SK-N-SH (cell line): ENCODE results near the gene CHGA. TPM values are rescaled to one million over a fixed set of nuclear protein-coding genes. Genes with fewer than 3 reads are reported as not detected.

ENCODE experiments used
- CTCF ChIA-PET: fragments of 300-600, 350-600 bp; formaldehyde crosslinking; extraction: SDS; loops from one replicate; lab custom pipeline; 2021; lab: Yijun Ruan, JAX
- POLR2A ChIA-PET: fragments of 350-600 bp; sonication (Branson Sonifier 250); formaldehyde crosslinking; extraction: SDS; loops from one replicate; lab custom pipeline; 2020; ENCODE audit warnings: antibody characterized with exemption, inconsistent platforms; lab: Yijun Ruan, JAX
- DNase-seq: peaks from one replicate; pipeline ENCODE4 v3.0.0; 2012
- H2AFZ ChIP-seq: fragments of 200-600 bp; sonication (generic); 2 replicates; pipeline ENCODE4 v1.8.1; 2016; ENCODE audit warnings: antibody characterized with exemption, mild to moderate bottlenecking, low read depth
- H3F3A ChIP-seq: fragments of 200-600 bp; sonication (generic); replicated peaks from 2 replicates; pipeline ENCODE3; 2016; ENCODE audit warnings: antibody characterized with exemption, mild to moderate bottlenecking; ENCODE audit not compliant: insufficient read depth
- H3K27ac ChIP-seq, 2 experiments: fragments of 200-500 bp in 1 of 2; fragments of 200-600 bp in 1 of 2; sonication (Bioruptor generic) in 1 of 2; sonication (generic), shearing (Covaris generic) in 1 of 2; 2 replicates each; pipeline versions ENCODE4 v1.5.1 to v1.6.1; 2014 to 2016; ENCODE audit warnings: low read depth in 2 of 2, inconsistent platforms in 1 of 2, low read length in 1 of 2, mild to moderate bottlenecking in 1 of 2, mixed read lengths in 1 of 2
- H3K27me3 ChIP-seq: fragments of 200-600 bp; sonication (generic), shearing (Covaris generic); 2 replicates; pipeline ENCODE4 v1.6.1; 2016; ENCODE audit warnings: mixed run types; ENCODE audit not compliant: insufficient read depth
- H3K36me3 ChIP-seq, 2 experiments: fragments of 200-500 bp in 1 of 2; fragments of 200-600 bp in 1 of 2; sonication (Bioruptor generic) in 1 of 2; sonication (generic) in 1 of 2; replicated peaks in 1 of 2; 2 replicates each; pipeline versions ENCODE3 to v1.5.1; 2014 to 2016; ENCODE audit warnings: low read length in 1 of 2, mild to moderate bottlenecking in 1 of 2; ENCODE audit not compliant: insufficient read depth in 2 of 2, control insufficient read depth in 1 of 2
- H3K4me1 ChIP-seq, 2 experiments: fragments of 200-500 bp in 1 of 2; fragments of 200-600 bp in 1 of 2; sonication (Bioruptor generic) in 1 of 2; sonication (generic), shearing (Covaris generic) in 1 of 2; 2 replicates each; pipeline versions ENCODE4 v1.5.1 to v1.6.1; 2014 to 2016; ENCODE audit warnings: low read depth in 1 of 2, low read length in 1 of 2, mixed run types in 1 of 2; ENCODE audit not compliant: insufficient read depth in 2 of 2, control insufficient read depth in 1 of 2
- H3K4me2 ChIP-seq: fragments of 200-600 bp; sonication (generic), shearing (Covaris generic); 2 replicates; pipeline ENCODE4 v1.6.1; 2017; ENCODE audit warnings: mixed run types
- H3K4me3 ChIP-seq, 2 experiments: fragments of 200-500 bp in 1 of 2; fragments of 200-600 bp in 1 of 2; sonication (Bioruptor generic) in 1 of 2; sonication (generic), shearing (Covaris generic) in 1 of 2; 2 replicates each; pipeline versions ENCODE4 v1.5.1 to v1.8.1; 2014 to 2016; ENCODE audit warnings: low read depth in 2 of 2, inconsistent platforms in 1 of 2, low read length in 1 of 2, mild to moderate bottlenecking in 1 of 2, mixed read lengths in 1 of 2, moderate library complexity in 1 of 2
- H3K79me2 ChIP-seq: fragments of 200-600 bp; sonication (generic); 2 replicates; pipeline ENCODE4 v1.8.1; 2017; ENCODE audit warnings: mild to moderate bottlenecking; ENCODE audit not compliant: insufficient read depth
- H3K9ac ChIP-seq: fragments of 200-600 bp; sonication (generic); 2 replicates; pipeline ENCODE4 v1.6.1; 2017; ENCODE audit warnings: mixed run types
- H3K9me2 ChIP-seq: fragments of 200-600 bp; sonication (generic); 2 replicates; pipeline ENCODE4 v1.6.1; 2017; ENCODE audit warnings: mixed run types
- H3K9me3 ChIP-seq: fragments of 200-600 bp; sonication (generic); 2 replicates; pipeline ENCODE4 v1.6.1; 2017; ENCODE audit warnings: mixed run types, mild to moderate bottlenecking, moderate library complexity
- H4K20me1 ChIP-seq: fragments of 200-600 bp; sonication (generic); 2 replicates; pipeline ENCODE4 v1.6.1; 2017; ENCODE audit warnings: mild to moderate bottlenecking, mixed run types; ENCODE audit not compliant: insufficient read depth
- CHD2 ChIP-seq: fragments of 150-350 bp; IDR thresholded peaks from 2 replicates; pipeline ENCODE4 v1.6.1; 2018; ENCODE audit warnings: low read length; ENCODE audit not compliant: partially characterized antibody
- FOSL2 ChIP-seq: IDR thresholded peaks from 2 replicates; pipeline ENCODE4 v1.4.0; 2012; ENCODE audit warnings: low read depth, mild to moderate bottlenecking, moderate library complexity, borderline replicate concordance
- JUND ChIP-seq: IDR thresholded peaks from 2 replicates; pipeline ENCODE4 v1.4.0; 2012
- MAX ChIP-seq: IDR thresholded peaks from 2 replicates; pipeline ENCODE4 v1.4.0; 2012; ENCODE audit warnings: low read depth
- MEF2A ChIP-seq: IDR thresholded peaks from 2 replicates; pipeline ENCODE4 v1.4.0; 2012; ENCODE audit warnings: low read depth, borderline replicate concordance
- MXI1 ChIP-seq: IDR thresholded peaks from 2 replicates; pipeline ENCODE4 v1.6.1; 2012; ENCODE audit warnings: mild to moderate bottlenecking, low read depth, low read length, improper control_type of control experiment
- RAD21 ChIP-seq: IDR thresholded peaks from 2 replicates; pipeline ENCODE4 v1.6.1; 2012; ENCODE audit warnings: mild to moderate bottlenecking, low read length
- RCOR1 ChIP-seq: fragments of 150-350 bp; IDR thresholded peaks from 2 replicates; pipeline ENCODE4 v1.6.1; 2017; ENCODE audit warnings: antibody characterized with exemption, low read length
- RXRA ChIP-seq: IDR thresholded peaks from 2 replicates; pipeline ENCODE4 v1.4.0; 2012; ENCODE audit warnings: low read depth, mild to moderate bottlenecking, borderline replicate concordance
- SIN3A ChIP-seq: IDR thresholded peaks from 2 replicates; pipeline ENCODE4 v1.6.1; 2012; ENCODE audit warnings: low read depth, mild to moderate bottlenecking, low read length, moderate library complexity, borderline replicate concordance
- TAF1 ChIP-seq: IDR thresholded peaks from 2 replicates; pipeline ENCODE4 v1.6.1; 2012; ENCODE audit warnings: low read depth, mild to moderate bottlenecking, low read length, moderate library complexity, borderline replicate concordance
- WGBS: methylation state at CpG from one replicate; pipeline ENCODE4 v1.1.6; 2017; ENCODE audit warnings: low lambda C conversion rate; 5-methylcytosine and 5-hydroxymethylcytosine counted together
- polyA plus RNA-seq, 3 experiments: library from polyadenylated mRNA; depleted of rRNA; stranded (reverse); fragments of >200 nt; gene quantifications; 2 replicates each; pipeline ENCODE4 v1.2.3, GENCODE V29; 2012
- TF ChIP-seq, protein P1 (sequence below): IDR thresholded peaks from 2 replicates; pipeline ENCODE4 v1.6.1; 2012; ENCODE audit warnings: mild to moderate bottlenecking, low read depth, low read length, moderate library complexity
- TF ChIP-seq, protein P2 (sequence below): fragments of 150-350 bp; IDR thresholded peaks from 2 replicates; pipeline ENCODE4 v1.6.1; 2017; ENCODE audit warnings: antibody characterized with exemption, low read length, low read depth, borderline replicate concordance
- TF ChIP-seq, protein P3 (sequence below): IDR thresholded peaks from 2 replicates; pipeline ENCODE4; 2012

Gene CHGA
- polyA plus RNA-seq, 1 of the 3 experiments (the other 2 are of a cell fraction): 5.6 TPM

DNA sequence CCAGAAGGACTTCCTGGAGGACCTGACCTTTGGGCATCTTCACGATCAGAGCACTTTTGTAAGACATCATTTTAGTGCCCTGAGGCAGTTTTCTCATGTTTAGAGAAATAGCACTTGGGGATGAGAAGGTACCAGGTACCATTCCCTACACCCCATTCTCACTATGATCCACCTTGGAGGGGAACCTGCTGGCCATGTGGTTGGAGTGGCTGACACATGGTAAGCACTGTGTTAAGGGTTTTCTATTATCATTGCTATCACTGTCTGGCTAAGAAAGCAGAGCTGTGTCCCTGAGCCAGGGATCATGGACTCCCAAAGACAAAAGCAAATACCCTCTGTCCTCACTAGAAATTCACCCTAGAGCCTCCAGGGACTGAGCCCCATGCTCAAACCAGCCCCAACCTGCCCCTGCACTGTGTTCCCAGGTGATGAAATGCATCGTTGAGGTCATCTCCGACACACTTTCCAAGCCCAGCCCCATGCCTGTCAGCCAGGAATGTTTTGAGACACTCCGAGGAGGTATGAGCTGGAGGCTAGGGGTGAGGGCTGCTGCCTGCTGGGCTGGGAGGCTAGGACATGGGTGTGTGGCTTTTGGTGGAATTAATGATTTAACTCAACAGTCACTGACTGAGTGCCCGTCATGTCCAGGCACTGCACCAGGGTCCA is 3.4 kb downstream of the CHGA start:
- CTCF ChIA-PET: interaction anchor here (0.9 to 7.5 kb wide), 7 partner anchors 30 to 213 kb away, joined by 3 to 56 read pairs (median 8); no protein-coding TSS in a partner anchor

GRCh38 chr14:92926931-92927330 is 4.0 kb downstream of the CHGA start:
- Histone ChIP-seq H3K4me3 (peak overlapping the region in 1 of 2 experiments; percentile 56; a peak in 1 of 4 replicates), H3K4me1 (peaks cover 0 to 76% of the 10 kb centered on the region in 2 experiments; a peak in 2 of 4 replicates), H3K79me2 (no peaks in the 10 kb centered on the region), H3K9me2 (no peaks in the 10 kb centered on the region), H3K36me3 (peaks cover 0 to 2% of the 10 kb centered on the region in 2 experiments), H3K9me3 (no peaks in the 10 kb centered on the region), H3K27me3 (peaks cover 7% of the 10 kb centered on the region; the same call in 1 of the 2 replicates), H3F3A (no peaks in the 10 kb centered on the region), H4K20me1 (no peaks in the 10 kb centered on the region), H2AFZ (no peak overlapping the region), H3K4me2 (no peak overlapping the region), H3K9ac (no peak overlapping the region), H3K27ac (peak overlapping the region in 1 of 2 experiments; percentile 90; a peak in 2 of 4 replicates)
- 60% methylated on average over 3 of the region's 3 CpGs for WGBS
- TF ChIP-seq FOSL2: no peak
- TF ChIP-seq JUND: no peak
- TF ChIP-seq, protein P1, sequence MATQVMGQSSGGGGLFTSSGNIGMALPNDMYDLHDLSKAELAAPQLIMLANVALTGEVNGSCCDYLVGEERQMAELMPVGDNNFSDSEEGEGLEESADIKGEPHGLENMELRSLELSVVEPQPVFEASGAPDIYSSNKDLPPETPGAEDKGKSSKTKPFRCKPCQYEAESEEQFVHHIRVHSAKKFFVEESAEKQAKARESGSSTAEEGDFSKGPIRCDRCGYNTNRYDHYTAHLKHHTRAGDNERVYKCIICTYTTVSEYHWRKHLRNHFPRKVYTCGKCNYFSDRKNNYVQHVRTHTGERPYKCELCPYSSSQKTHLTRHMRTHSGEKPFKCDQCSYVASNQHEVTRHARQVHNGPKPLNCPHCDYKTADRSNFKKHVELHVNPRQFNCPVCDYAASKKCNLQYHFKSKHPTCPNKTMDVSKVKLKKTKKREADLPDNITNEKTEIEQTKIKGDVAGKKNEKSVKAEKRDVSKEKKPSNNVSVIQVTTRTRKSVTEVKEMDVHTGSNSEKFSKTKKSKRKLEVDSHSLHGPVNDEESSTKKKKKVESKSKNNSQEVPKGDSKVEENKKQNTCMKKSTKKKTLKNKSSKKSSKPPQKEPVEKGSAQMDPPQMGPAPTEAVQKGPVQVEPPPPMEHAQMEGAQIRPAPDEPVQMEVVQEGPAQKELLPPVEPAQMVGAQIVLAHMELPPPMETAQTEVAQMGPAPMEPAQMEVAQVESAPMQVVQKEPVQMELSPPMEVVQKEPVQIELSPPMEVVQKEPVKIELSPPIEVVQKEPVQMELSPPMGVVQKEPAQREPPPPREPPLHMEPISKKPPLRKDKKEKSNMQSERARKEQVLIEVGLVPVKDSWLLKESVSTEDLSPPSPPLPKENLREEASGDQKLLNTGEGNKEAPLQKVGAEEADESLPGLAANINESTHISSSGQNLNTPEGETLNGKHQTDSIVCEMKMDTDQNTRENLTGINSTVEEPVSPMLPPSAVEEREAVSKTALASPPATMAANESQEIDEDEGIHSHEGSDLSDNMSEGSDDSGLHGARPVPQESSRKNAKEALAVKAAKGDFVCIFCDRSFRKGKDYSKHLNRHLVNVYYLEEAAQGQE: no peak
- no peak for TF ChIP-seq CHD2
- TF ChIP-seq, protein P2, sequence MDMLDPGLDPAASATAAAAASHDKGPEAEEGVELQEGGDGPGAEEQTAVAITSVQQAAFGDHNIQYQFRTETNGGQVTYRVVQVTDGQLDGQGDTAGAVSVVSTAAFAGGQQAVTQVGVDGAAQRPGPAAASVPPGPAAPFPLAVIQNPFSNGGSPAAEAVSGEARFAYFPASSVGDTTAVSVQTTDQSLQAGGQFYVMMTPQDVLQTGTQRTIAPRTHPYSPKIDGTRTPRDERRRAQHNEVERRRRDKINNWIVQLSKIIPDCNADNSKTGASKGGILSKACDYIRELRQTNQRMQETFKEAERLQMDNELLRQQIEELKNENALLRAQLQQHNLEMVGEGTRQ: no peak
- no peak for TF ChIP-seq SIN3A
- TF ChIP-seq MXI1: no peak
- no peak for TF ChIP-seq MAX
- TF ChIP-seq TAF1: no peak
- no peak for TF ChIP-seq RCOR1
- TF ChIP-seq RAD21: no peak
- DNase-seq: no peak
- POLR2A ChIA-PET: interaction anchor here (1.5 to 9.8 kb wide), 8 partner anchors 7 to 47 kb away, joined by 5 to 288 read pairs (median 14); no protein-coding TSS in a partner anchor
- CTCF ChIA-PET: interaction anchor here (1.5 to 7.5 kb wide), 4 partner anchors 41 to 212 kb away, joined by 3 to 56 read pairs (median 19); no protein-coding TSS in a partner anchor

More for the DNA sequence above, 3.4 kb downstream of the CHGA start:
- H3K27ac ChIP-seq: peak overlapping the region in 1 of 2 experiments; percentile 90; a peak in 2 of 4 replicates
- TF ChIP-seq MXI1 (peak; percentile 56; the same call in 1 of the 2 replicates), TAF1 (no peak), MEF2A (no peak), RXRA (no peak)
- TF ChIP-seq, protein P3, sequence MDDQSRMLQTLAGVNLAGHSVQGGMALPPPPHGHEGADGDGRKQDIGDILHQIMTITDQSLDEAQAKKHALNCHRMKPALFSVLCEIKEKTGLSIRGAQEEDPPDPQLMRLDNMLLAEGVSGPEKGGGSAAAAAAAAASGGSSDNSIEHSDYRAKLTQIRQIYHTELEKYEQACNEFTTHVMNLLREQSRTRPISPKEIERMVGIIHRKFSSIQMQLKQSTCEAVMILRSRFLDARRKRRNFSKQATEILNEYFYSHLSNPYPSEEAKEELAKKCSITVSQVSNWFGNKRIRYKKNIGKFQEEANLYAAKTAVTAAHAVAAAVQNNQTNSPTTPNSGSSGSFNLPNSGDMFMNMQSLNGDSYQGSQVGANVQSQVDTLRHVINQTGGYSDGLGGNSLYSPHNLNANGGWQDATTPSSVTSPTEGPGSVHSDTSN: no peak
- no peaks in the 10 kb centered on the region for H3K9me3 ChIP-seq
- peak overlapping the region in 1 of 2 experiments; percentile 56; a peak in 1 of 4 replicates for H3K4me3 ChIP-seq
- peaks cover 0 to 2% of the 10 kb centered on the region in 2 experiments for H3K36me3 ChIP-seq
- H3K79me2 ChIP-seq: no peaks in the 10 kb centered on the region
- no peak overlapping the region for H2AFZ ChIP-seq
- POLR2A ChIA-PET: interaction anchor here (1.5 to 9.8 kb wide), 7 partner anchors 7 to 46 kb away, joined by 5 to 288 read pairs (median 7); no protein-coding TSS in a partner anchor
- WGBS: 38% methylated on average over 5 of the region's 5 CpGs
- H3K27me3 ChIP-seq: peaks cover 7% of the 10 kb centered on the region; the same call in 1 of the 2 replicates
- DNase-seq: no peak
- H3F3A ChIP-seq: no peaks in the 10 kb centered on the region
- no peaks in the 10 kb centered on the region for H4K20me1 ChIP-seq
- no peaks in the 10 kb centered on the region for H3K9me2 ChIP-seq
- H3K9ac ChIP-seq: no peak overlapping the region
- H3K4me1 ChIP-seq: peaks cover 0 to 73% of the 10 kb centered on the region in 2 experiments; a peak in 2 of 4 replicates
- H3K4me2 ChIP-seq: no peak overlapping the region
